Transverse colon (tissue), 4 donors: Measurements from ENCODE around the gene BRINP2. TPM values are rescaled to one million over a fixed set of nuclear protein-coding genes. Genes with fewer than 3 reads are reported as not detected.
A peak's percentile ranks its signal among the peaks of the same experiment; 100 is the strongest.

Experiments used
- DNase-seq: peaks from one replicate; pipeline ENCODE4 v3.0.0-alpha.2; 2019
- H3K27ac ChIP-seq, 4 donors: fragments of 200-600 bp; sonication (generic); 2 replicates each; pipeline ENCODE4 v1.5.1; 2016 to 2018; ENCODE audit warnings: inconsistent platforms in 4 of 4
- H3K27me3 ChIP-seq: fragments of 200-600 bp; sonication (generic); 2 replicates; pipeline ENCODE4 v1.5.1; 2017; ENCODE audit warnings: inconsistent platforms
- H3K36me3 ChIP-seq, 4 donors: fragments of 200-600 bp; sonication (generic); 2 replicates each; pipeline ENCODE4 v1.5.1; 2017 to 2019; ENCODE audit warnings: inconsistent platforms in 4 of 4
- H3K4me1 ChIP-seq, 4 donors: fragments of 200-600 bp; sonication (generic); 2 replicates each; pipeline ENCODE4 v1.5.1; 2017 to 2020; ENCODE audit warnings: inconsistent platforms in 4 of 4
- H3K4me3 ChIP-seq, 4 donors: fragments of 200-600 bp; sonication (generic); 1 replicate in 1 of 4; 2 replicates in 3 of 4; pipeline versions ENCODE4 v1.5.1 to v1.6.1; 2017 to 2019; ENCODE audit warnings: inconsistent platforms in 4 of 4
- H3K9me3 ChIP-seq, 2 donors: fragments of 200-600 bp; sonication (generic); 2 replicates each; pipeline ENCODE4 v1.5.1; 2017 to 2019; ENCODE audit warnings: inconsistent platforms in 2 of 2
- EP300 ChIP-seq: sonication (generic); formaldehyde crosslinking; IDR thresholded peaks from one replicate; pipeline ENCODE4 v1.6.1; 2017; ENCODE audit warnings: antibody characterized with exemption, low read depth
- POLR2A ChIP-seq: fragments of 450-650 bp; IDR thresholded peaks from one replicate; pipeline ENCODE4 v1.6.1; 2016; ENCODE audit warnings: antibody characterized with exemption, mild to moderate bottlenecking, moderate library complexity
- POLR2AphosphoS5 ChIP-seq, 3 donors: sonication (generic); formaldehyde crosslinking; IDR thresholded peaks; one replicate each; pipeline ENCODE4 v1.6.1; 2016; ENCODE audit warnings: antibody characterized with exemption in 3 of 3
- WGBS, 2 donors: methylation state at CpG; one replicate each; pipeline ENCODE4 v1.1.5; 2018; ENCODE audit warnings: low coverage in 1 of 2; 5-methylcytosine and 5-hydroxymethylcytosine counted together
- in situ Hi-C, 4 donors: fragments of 200-750 bp; cut with MboI; loops; one replicate each; pipeline versions ENCODE4 v1.15.0 to v1.15.1; 2017; ENCODE audit warnings: low sequenced_read_pairs in 3 of 4, low pct_ligation_motif_present in 1 of 4, low pct_unique_long_range_greater_than_20kb in 1 of 4
- intact Hi-C: fragments of 100-400 bp; cut with DNase I; formaldehyde crosslinking; loops from one replicate; pipeline ENCODE4 v1.15.1; 2023; ENCODE audit warnings: low total_unique reads
- total RNA-seq, 4 donors: library from RNA; depleted of rRNA; stranded (reverse); fragments of >200 nt; gene quantifications; one replicate each; pipeline ENCODE4 v1.1.0, GENCODE V29; 2016
- TF ChIP-seq, protein P1 (sequence below), 5 experiments: fragments of 200-600 bp in 3 of 5; fragments of 450-650 bp in 2 of 5; sonication (generic) in 3 of 5; IDR thresholded peaks; 1 replicate in 2 of 5; 2 replicates in 3 of 5; pipeline ENCODE4 v1.5.1; 2016 to 2017; ENCODE audit warnings: antibody characterized with exemption in 5 of 5, inconsistent platforms in 3 of 5, mild to moderate bottlenecking in 2 of 5, moderate library complexity in 1 of 5

BRINP2 gene
- total RNA-seq, 4 donors from 2014 or later, result not detected

DNA sequence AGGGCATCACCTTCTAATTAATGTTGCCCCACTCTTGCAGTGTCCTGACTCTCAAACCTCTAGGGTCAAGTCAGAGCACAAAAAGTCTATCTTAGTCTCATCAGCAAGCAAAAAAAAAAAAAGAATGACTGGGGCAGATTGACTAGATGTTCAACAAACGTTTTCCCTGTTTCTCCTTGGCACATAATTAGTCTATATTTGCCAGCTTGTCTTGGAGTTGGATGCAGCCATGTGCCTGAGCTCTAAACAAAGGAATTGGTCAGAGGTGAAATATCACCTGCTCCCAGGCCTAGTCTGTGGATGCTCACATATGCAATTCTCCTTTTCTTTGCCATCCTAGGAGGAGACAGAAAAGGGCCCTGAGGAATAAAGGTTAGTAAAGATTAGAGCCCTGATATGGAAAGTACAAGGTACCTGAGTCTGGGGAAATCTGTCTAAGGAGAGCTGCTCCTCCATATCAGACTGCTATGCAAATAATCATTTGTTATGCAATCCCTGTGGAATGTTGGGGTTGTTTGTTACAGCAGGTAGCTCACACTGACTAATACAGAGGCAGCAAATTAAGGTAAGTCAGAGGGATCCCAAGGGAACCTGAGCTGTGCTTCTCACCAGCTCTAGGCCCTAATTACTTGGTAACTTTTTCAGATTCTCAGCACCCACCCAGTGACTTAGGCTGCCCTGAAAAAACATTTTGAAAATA, 130.8 kb downstream of the BRINP2 start:
- Histone ChIP-seq H3K36me3 (no peaks in the 10 kb centered on the region), H3K27ac (no peak overlapping the region), H3K4me1 (no peaks in the 10 kb centered on the region), H3K9me3 (no peaks in the 10 kb centered on the region), H3K27me3 (no peaks in the 10 kb centered on the region), H3K4me3 (no peak overlapping the region)
- in situ Hi-C loops, result no loop called here
- DNase-seq, result no peak
- 11 to 20% methylated on average over 1 of the region's 1 CpG for WGBS, 2 donors
- intact Hi-C loops, result no loop called here
- TF ChIP-seq POLR2A, result no peak
- no peak for TF ChIP-seq EP300
- TF ChIP-seq POLR2AphosphoS5 (IDR thresholded peaks at IDR 0.05), result no peak
- TF ChIP-seq, protein P1, sequence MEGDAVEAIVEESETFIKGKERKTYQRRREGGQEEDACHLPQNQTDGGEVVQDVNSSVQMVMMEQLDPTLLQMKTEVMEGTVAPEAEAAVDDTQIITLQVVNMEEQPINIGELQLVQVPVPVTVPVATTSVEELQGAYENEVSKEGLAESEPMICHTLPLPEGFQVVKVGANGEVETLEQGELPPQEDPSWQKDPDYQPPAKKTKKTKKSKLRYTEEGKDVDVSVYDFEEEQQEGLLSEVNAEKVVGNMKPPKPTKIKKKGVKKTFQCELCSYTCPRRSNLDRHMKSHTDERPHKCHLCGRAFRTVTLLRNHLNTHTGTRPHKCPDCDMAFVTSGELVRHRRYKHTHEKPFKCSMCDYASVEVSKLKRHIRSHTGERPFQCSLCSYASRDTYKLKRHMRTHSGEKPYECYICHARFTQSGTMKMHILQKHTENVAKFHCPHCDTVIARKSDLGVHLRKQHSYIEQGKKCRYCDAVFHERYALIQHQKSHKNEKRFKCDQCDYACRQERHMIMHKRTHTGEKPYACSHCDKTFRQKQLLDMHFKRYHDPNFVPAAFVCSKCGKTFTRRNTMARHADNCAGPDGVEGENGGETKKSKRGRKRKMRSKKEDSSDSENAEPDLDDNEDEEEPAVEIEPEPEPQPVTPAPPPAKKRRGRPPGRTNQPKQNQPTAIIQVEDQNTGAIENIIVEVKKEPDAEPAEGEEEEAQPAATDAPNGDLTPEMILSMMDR (IDR thresholded peaks at IDR 0.05), result no peak

DNA sequence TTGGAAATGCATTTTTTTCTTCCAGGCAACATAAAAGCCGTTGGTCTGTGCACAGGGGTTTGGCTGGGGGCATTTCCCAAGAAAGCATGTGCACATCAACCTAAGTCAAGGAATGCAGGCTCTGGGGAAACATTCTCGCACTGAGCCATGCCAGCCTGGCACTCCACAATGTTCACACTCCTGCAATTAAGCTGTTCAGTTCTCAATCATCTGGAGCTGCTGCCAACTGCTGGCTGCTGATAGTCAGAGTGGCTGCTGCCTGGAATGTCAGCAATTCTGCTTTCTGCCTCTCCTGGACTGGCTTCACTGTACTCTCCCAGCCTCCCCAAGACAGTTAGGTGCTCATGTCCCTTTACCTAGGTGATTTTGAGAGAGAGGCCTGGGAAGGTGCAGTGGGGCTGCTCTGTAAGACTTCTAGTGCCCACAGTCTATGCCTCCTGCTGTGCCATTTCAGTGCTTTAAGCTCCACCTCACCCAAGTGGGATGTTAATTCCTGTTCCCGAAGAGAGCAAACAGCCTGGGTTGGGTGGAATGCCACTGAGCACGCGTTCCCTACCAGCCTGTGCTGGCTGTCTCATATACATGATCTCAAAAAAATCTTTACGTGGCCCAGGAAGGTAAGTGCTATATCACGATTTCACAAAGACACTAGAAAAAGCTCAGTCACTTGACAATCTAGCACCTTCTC, 131.7 kb downstream of the BRINP2 start:
- H3K4me3 ChIP-seq, result no peak overlapping the region
- TF ChIP-seq, protein P1 (IDR thresholded peaks at IDR 0.05), result no peak
- TF ChIP-seq EP300, result no peak
- TF ChIP-seq POLR2A, result no peak
- TF ChIP-seq POLR2AphosphoS5 (IDR thresholded peaks at IDR 0.05), result no peak
- no peaks in the 10 kb centered on the region for H3K36me3 ChIP-seq
- in situ Hi-C loops (no loop called here), intact Hi-C loops (no loop called here)
- 57 to 59% methylated on average over 2 to 7 of the region's 7 CpGs for WGBS, 2 donors
- peak; percentile 17 for DNase-seq
- no peaks in the 10 kb centered on the region for H3K4me1 ChIP-seq
- no peak overlapping the region for H3K27ac ChIP-seq
- H3K27me3 ChIP-seq, result no peaks in the 10 kb centered on the region
- no peaks in the 10 kb centered on the region for H3K9me3 ChIP-seq

DNA sequence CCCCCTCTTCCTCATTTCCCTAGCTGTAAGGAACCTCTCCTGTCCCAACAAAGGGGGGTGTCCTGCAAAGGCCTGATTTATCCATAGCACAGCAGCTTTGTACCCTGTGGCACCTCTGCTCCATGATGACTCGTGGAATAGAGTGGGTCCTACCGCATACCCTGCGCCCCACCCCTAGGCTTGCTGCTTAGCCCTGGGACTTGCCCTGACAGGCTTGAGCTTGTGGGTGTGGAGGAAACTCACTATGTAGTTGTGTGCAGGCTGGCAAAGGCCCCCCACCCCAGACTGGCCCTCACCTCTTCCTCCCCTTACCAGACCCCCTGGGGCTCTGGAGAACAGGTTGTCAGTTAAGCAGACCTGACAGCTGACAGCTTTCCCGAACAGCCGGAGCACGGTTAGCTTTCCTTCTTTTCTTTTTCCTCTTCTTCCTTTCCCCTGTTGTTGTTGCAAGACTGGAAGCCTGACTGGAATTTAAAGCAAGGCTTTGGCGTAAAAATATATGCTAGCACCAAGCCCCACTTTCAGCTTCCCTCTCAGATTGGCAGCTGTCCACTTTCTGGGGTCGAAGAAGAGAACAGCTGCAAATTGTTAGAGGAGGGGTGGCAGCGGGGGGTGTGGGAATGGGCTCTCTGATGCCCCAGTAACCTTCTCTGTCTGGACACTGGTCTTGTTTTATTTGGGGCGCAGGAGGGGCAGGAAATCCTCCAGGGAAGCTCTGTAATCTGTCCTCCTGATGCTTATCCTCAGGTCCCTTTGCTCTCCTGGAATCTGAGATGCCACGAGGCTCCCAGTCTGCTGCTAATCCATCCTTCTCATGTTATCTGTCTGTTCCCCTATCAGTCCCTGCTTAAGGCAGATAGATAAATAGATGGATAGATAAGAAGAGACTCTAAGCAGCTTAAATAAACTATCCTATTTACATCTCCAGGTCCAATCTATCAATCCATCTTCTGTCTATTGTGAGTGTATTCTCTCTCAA, 134.6 kb downstream of the BRINP2 start:
- in situ Hi-C loops (no loop called here), intact Hi-C loops (no loop called here)
- WGBS, 2 donors, result 23 to 68% methylated on average over 4 to 11 of the region's 11 CpGs
- Histone ChIP-seq H3K9me3 (no peaks in the 10 kb centered on the region), H3K27ac (no peak overlapping the region), H3K4me1 (no peaks in the 10 kb centered on the region), H3K36me3 (no peaks in the 10 kb centered on the region), H3K27me3 (no peaks in the 10 kb centered on the region), H3K4me3 (no peak overlapping the region)
- no peak for DNase-seq
- no peak for TF ChIP-seq POLR2A
- no peak for TF ChIP-seq POLR2AphosphoS5 (IDR thresholded peaks at IDR 0.05)
- TF ChIP-seq EP300, result no peak
- TF ChIP-seq, protein P1 (IDR thresholded peaks at IDR 0.05), result no peak

GRCh38 chr1:177306019-177306415, 135.3 kb downstream of the BRINP2 start:
- Histone ChIP-seq H3K4me3 (no peak overlapping the region), H3K9me3 (no peaks in the 10 kb centered on the region), H3K27me3 (no peaks in the 10 kb centered on the region), H3K36me3 (no peaks in the 10 kb centered on the region), H3K27ac (no peak overlapping the region), H3K4me1 (no peaks in the 10 kb centered on the region)
- 48 to 61% methylated on average over 3 of the region's 3 CpGs for WGBS, 2 donors
- intact Hi-C loops (no loop called here), in situ Hi-C loops (no loop called here)
- no peak for DNase-seq
- TF ChIP-seq EP300, result no peak
- TF ChIP-seq POLR2AphosphoS5 (IDR thresholded peaks at IDR 0.05), result no peak
- TF ChIP-seq, protein P1 (IDR thresholded peaks at IDR 0.05), result no peak
- TF ChIP-seq POLR2A, result no peak
